ENCODE measurements around the gene INSIG2.

DNA sequence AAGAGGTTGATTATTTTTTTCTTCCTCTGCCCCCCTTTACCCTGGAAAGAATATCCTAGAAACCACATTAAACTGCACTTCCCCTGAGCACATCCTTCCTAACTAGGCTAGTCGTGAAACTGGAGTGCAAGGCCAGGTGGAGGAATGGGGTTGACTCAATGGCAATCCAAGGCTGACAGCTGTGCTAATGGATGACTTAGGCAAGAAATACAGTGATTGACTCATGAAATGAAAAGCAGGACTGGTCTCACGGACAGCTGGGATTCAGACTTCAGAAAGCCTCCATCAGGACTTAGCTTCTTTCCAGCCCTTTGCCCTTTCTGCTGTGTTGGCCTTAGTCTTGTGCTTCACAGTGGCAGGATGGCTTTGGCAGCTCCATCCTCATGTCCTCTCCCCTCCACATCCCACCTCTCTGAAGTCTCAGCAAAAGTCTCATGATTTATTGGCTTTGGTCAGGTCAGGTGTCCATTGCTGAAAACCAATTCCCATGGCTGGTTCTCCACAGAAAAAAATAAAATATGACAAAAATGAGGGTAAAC, 33.8 kb downstream of the INSIG2 start:
- TF ChIP-seq, protein P1, sequence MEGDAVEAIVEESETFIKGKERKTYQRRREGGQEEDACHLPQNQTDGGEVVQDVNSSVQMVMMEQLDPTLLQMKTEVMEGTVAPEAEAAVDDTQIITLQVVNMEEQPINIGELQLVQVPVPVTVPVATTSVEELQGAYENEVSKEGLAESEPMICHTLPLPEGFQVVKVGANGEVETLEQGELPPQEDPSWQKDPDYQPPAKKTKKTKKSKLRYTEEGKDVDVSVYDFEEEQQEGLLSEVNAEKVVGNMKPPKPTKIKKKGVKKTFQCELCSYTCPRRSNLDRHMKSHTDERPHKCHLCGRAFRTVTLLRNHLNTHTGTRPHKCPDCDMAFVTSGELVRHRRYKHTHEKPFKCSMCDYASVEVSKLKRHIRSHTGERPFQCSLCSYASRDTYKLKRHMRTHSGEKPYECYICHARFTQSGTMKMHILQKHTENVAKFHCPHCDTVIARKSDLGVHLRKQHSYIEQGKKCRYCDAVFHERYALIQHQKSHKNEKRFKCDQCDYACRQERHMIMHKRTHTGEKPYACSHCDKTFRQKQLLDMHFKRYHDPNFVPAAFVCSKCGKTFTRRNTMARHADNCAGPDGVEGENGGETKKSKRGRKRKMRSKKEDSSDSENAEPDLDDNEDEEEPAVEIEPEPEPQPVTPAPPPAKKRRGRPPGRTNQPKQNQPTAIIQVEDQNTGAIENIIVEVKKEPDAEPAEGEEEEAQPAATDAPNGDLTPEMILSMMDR (optimal IDR thresholded peaks at IDR 0.05 in 1 of 3, IDR thresholded peaks at IDR 0.05 in 1 of 3, conservative IDR thresholded peaks at IDR 0.05 in 1 of 3; ENCODE audit: extremely low read depth in 1 of 3, insufficient read depth in 2 of 3, low read length in 3 of 3): no peak
- TF ChIP-seq EZH2 (IDR thresholded peaks at IDR 0.05; ENCODE audit: low read length): no peak
